ENCODE data around the gene SPOCK1. TPM values are rescaled to one million over a fixed set of nuclear protein-coding genes. Genes with fewer than 3 reads are reported as not detected.

Gene SPOCK1
- total and polyA plus RNA-seq, 2 of the 13 experiments (the other 11 are each of a cell fraction or from before 2014, with no cell fraction given): 0.18 to 0.29 TPM

- Histone ChIP-seq H3K36me3 (replicated peaks in 1 of 2; ENCODE audit: control insufficient read depth in 1 of 2, insufficient read depth in 2 of 2, low read length in 2 of 2) (no peaks in the 10 kb centered on the region), H4K20me1 (ENCODE audit: insufficient read depth, low read length) (no peaks in the 10 kb centered on the region), H3K79me2 (ENCODE audit: insufficient read depth, low read length) (no peaks in the 10 kb centered on the region), H3K27ac (ENCODE audit: extremely low read length, insufficient read depth, low read length) (no peak overlapping the region), H3K4me1 (ENCODE audit: insufficient read depth, low read length) (no peaks in the 10 kb centered on the region), H3K9me3 (ENCODE audit: low read length) (no peaks in the 10 kb centered on the region), H3K9ac (ENCODE audit: insufficient read depth, low read depth, low read length) (no peak overlapping the region), H2AFZ (ENCODE audit: low read length) (no peak overlapping the region), H3K27me3 (ENCODE audit: control insufficient read depth in 1 of 2, insufficient read depth in 2 of 2, low read length in 2 of 2) (no peaks in the 10 kb centered on the region; a peak in 1 of 5 replicates), H3K4me3 (replicated peaks in 1 of 3; ENCODE audit: insufficient read depth in 1 of 3, low read depth in 2 of 3, low read length in 3 of 3) (no peak overlapping the region), H3K4me2 (ENCODE audit: low read depth, low read length) (no peak overlapping the region)
- FAIRE-seq (no peak), DNase-seq (ENCODE audit: low spot score) (no peak), ATAC-seq (no peak)
- intact Hi-C loops (cut with micrococcal nuclease; ENCODE audit: unreplicated experiment) (no loop called here), in situ Hi-C loops (cut with HindIII; ENCODE audit: extremely low pct_ligation_motif_present, low pct_unique_long_range_greater_than_20kb) (no loop called here)
- TF ChIP-seq ZEB1 (IDR thresholded peaks at IDR 0.05; ENCODE audit: insufficient replicate concordance, low read depth): no peak
- POLR2A ChIA-PET: no interaction called here
- CTCF ChIA-PET (ENCODE audit: low intra/inter-chr PET ratio, low total read pairs): no interaction called here
- 3% methylated on average over 3 of the region's 3 CpGs for WGBS (ENCODE audit: low lambda C conversion rate)
- BruUV-seq (replicated peaks): no TSS peak
Observed at GRCh38 chr5:137366526-137366925, 132.6 kb downstream of the SPOCK1 start.

DNA sequence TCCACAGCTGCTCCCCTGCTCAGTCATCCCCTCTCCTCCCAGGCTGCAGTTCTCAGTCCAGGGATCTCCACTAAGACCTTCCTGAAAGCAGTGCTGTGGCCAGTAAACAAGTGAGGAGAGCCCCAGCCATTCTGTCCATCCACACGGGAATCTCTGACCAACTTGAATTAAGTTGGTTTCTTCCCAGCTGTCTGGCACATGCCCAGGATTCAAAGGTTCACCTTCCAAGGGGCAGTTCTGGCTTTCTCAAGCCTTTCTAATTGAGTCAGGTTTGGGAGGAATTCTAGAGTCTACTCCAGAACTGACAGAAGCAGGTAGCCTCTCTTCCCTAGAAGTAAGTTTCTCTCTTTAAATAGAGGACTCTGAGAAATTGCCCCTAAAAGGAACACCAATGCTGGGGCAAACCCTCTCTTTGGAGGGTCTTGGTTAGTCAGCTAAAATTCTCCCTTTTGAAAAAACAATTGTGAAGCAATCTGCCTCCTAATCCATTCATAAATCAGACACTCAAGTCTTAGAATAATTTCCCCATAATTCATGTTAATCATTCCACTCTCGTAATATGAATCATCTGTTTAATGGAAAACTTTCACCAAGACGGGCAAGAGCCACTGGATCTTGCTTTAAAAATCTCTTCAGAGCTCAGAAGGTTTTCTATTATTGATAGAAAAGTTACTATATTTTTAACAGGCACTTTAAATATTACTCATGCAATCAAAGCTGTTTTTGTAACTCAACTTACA lies 133.8 kb downstream of the SPOCK1 start:
- intact Hi-C loops (cut with micrococcal nuclease; ENCODE audit: unreplicated experiment) (no loop called here), in situ Hi-C loops (cut with HindIII; ENCODE audit: extremely low pct_ligation_motif_present, low pct_unique_long_range_greater_than_20kb) (no loop called here)
- no peaks in the 10 kb centered on the region for H4K20me1 ChIP-seq (ENCODE audit: insufficient read depth, low read length)
- FAIRE-seq (no peak), ATAC-seq (no peak), DNase-seq (ENCODE audit: low spot score) (no peak)
- H3K27me3 ChIP-seq (ENCODE audit: control insufficient read depth in 1 of 2, insufficient read depth in 2 of 2, low read length in 2 of 2): no peaks in the 10 kb centered on the region; a peak in 1 of 5 replicates
- H3K4me3 ChIP-seq (replicated peaks in 1 of 3; ENCODE audit: insufficient read depth in 1 of 3, low read depth in 2 of 3, low read length in 3 of 3): no peak overlapping the region
- WGBS (ENCODE audit: low lambda C conversion rate): 12% methylated on average over 3 of the region's 3 CpGs
- H2AFZ ChIP-seq (ENCODE audit: low read length): no peak overlapping the region
- no peaks in the 10 kb centered on the region for H3K4me1 ChIP-seq (ENCODE audit: insufficient read depth, low read length)
- H3K9ac ChIP-seq (ENCODE audit: insufficient read depth, low read depth, low read length): no peak overlapping the region
- H3K4me2 ChIP-seq (ENCODE audit: low read depth, low read length): no peak overlapping the region
- BruUV-seq (replicated peaks): no TSS peak
- H3K79me2 ChIP-seq (ENCODE audit: insufficient read depth, low read length): no peaks in the 10 kb centered on the region
- no peaks in the 10 kb centered on the region for H3K36me3 ChIP-seq (replicated peaks in 1 of 2; ENCODE audit: control insufficient read depth in 1 of 2, insufficient read depth in 2 of 2, low read length in 2 of 2)
- no peaks in the 10 kb centered on the region for H3K9me3 ChIP-seq (ENCODE audit: low read length)
- no peak overlapping the region for H3K27ac ChIP-seq (ENCODE audit: extremely low read length, insufficient read depth, low read length)
- CTCF ChIA-PET (ENCODE audit: low intra/inter-chr PET ratio, low total read pairs): no interaction called here
- POLR2A ChIA-PET: no interaction called here
- TF ChIP-seq RNF219 (CRISPR knock-in tag; IDR thresholded peaks at IDR 0.05) (no peak), ZNF160 (CRISPR knock-in tag; IDR thresholded peaks at IDR 0.05) (no peak), ZMAT5 (CRISPR knock-in tag; IDR thresholded peaks at IDR 0.05; ENCODE audit: borderline replicate concordance, low read depth) (no peak), FOSL2 (CRISPR knock-in tag; IDR thresholded peaks at IDR 0.05) (no peak), ZSCAN5A (CRISPR knock-in tag; IDR thresholded peaks at IDR 0.05; ENCODE audit: borderline replicate concordance) (no peak), KDM6A (CRISPR knock-in tag; IDR thresholded peaks at IDR 0.05; ENCODE audit: low read depth) (no peak), CHD4 (IDR thresholded peaks at IDR 0.05; ENCODE audit: borderline replicate concordance, low read length) (no peak), MYC (CRISPR knock-in tag; IDR thresholded peaks at IDR 0.05; ENCODE audit: borderline replicate concordance) (no peak), ZNF749 (CRISPR knock-in tag; IDR thresholded peaks at IDR 0.05; ENCODE audit: borderline replicate concordance) (no peak), HOXA3 (CRISPR knock-in tag; IDR thresholded peaks at IDR 0.05) (no peak), YEATS2 (CRISPR knock-in tag; IDR thresholded peaks at IDR 0.05; ENCODE audit: borderline replicate concordance) (no peak)
